G401.6 (cell line): ENCODE data around the gene C1QTNF7.

Experiments used
- FAIRE-seq: peaks from 2 replicates; lab custom pipeline; 2012; peaks lifted over from hg19 to GRCh38; lab: Jason Lieb, UNC

C1QTNF7 gene

GRCh38 chr4:15458616-15459015 is 30.8 kb downstream of the C1QTNF7 start:
- no peak for FAIRE-seq

- FAIRE-seq, result no peak
Observed at GRCh38 chr4:15459706-15460105, 31.9 kb downstream of the C1QTNF7 start.

DNA sequence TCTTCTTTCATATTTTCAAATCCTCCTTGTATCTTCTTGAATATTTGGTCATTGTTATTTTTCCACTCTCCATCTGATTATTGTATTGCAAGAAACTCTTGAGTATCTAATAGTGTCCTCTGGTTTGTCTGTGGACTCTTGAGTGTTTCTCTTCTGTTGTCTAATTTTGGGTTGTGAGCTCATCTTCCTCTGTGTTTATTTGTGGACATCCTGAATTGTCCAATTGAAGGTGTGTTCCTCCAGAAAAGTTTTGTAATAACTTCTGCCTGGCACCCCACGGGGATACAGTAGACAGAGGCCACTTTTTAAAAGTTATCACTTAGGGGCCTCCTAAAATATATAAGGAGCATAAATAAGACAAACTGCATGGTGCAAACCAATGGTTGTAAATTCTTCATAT is 38.8 kb downstream of the C1QTNF7 start:
- no peak for FAIRE-seq

DNA sequence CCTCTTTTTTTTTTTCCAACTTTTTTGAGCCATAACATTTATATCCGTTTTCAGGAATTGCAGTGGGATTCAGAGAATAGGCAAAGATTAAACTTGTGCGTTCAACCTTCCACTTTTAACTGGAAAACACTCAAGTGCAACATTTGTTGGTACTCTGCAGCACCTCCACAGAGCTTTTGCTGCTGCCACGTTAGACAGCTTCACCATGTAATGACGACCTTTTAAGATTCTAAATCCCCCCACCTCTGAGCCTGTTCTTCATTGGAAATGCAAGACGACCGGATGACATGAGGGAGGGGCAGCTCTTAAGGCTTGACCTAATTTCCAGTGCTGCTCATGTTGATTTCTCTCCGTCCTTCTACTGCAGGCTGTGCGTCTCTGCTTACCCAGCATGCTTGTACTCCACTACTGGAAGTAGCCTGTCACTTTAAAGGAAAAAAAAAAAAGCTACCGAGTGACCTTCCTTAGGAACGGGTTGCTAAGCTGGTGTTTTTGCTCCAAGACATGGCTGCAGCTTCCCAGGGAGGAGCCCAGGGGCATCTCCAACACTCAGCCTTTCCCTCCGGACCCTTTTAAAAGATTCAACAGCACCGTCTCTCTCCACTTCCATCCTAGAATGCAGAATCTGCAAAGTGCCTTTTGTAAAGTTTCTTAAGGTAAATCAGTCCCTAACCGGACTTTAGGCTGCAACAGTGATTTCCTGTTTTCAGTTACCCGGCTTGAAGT is 41.7 kb downstream of the C1QTNF7 start, which contains the start of gene CC2D2A:
Gene CC2D2A (plus strand): TSS at position 481 of the 726 bp plus-strand sequence. CDS start 6,051 bp downstream, outside the sequence.
- no peak for FAIRE-seq

DNA sequence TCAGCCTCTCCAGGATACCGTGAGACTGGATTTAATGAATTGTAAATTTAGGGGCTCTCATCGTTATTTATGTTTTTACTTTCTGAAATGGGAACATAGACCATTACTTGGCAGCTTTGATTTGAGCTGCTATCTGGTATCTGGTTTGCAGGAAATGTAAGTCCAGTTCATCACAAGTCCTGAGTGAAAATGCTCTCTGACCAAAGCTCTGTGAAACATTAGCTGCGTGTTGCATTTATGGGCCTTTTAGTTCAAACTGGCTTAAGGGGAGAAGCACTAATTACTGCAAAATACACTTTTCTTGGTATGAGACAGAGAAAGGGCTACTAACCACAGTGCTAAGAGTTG is 42.3 kb downstream of the C1QTNF7 start:
- FAIRE-seq, result no peak

DNA sequence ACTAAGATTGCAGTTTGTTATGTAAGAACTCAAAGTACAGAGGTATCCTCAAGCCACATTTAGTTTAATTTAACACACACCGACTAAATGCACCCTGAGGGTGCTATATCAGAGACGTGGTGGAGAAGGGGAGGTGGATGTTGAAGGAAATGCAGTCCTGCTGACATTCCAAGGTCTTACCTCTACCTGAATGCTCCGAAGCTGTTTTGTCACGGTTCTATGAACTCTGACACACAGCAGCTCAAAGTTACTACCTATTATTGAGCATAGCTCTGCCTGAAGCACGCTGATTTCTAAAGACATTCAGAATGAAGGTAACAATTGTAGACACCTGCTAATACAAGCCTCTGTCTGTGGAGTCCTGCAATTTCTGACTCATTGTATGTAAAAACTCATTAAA is 48.6 kb downstream of the C1QTNF7 start:
- FAIRE-seq, result no peak

DNA sequence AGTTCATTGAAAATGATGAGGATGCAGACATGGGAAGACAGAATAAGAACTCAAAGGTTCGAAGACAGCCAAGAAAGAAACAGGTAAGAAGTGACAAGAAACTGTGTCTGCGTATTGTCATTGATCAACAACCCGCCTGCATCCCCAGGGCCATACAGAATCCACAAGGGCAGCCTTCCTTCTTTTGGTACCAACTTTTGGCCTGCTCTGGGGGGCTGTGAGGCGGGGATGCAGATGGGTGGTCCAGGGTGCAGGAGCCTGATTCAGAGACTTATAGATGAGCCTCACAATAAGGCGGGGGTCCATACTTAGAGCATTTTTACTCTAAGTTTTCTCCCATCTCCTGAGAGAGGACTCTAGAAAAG is 50.9 kb downstream of the C1QTNF7 start:
- FAIRE-seq, result no peak

DNA sequence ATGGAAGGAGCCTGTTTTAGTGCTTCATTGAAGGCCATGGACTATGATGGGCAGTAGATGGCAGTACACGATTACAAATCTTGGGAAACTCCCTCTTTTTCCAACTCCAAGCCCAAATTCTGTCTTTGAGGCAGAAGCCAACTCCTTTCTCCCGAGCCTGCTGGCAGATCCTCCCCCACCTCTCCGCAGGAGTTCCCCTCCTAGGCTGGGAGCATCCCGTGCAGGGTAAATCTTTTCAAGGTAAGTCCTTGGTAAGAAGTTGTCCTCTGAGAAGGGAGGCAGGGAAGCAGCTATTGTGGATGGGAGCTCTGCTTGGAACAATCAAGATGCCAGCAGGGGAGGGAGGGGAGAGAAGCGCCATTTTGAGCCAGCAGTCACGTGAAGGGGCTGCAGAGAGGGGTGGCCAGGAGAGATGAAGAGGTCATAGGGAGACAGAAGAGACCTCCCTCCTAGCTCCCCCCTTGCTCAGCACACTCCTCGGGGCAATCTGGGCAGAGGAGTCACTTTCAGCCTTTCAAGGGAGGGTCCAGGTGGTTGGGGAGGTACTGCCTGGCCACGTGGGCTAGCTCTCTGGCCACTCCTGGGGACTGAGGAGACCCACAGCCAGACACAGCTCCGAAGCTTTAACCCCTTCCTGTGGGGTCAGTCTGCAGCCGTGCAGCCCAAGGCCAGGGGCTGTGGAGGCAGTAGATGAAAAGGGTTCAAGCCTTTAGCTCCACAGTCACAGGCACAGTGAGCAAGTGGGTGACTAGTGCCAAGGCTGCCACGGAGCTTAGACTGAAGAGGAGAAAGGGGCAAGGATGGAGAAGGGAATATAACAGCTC is 51.5 kb downstream of the C1QTNF7 start:
- FAIRE-seq, result peak; percentile 93

DNA sequence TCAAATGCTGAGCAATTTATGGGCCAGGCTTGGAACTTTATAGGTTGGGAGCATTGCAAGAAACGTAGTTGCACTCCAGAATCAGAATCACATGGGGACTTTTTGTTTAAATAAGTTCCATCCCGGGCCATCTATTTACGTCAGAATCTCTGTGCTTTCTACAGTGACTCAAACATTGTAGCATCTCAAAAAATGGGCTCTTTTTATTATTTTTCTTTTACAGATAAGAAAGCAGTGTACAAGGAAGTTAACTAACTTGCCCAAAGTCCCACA is 52.0 kb downstream of the C1QTNF7 start:
- FAIRE-seq, result no peak

GRCh38 chr4:15481961-15482745 is 54.3 kb downstream of the C1QTNF7 start:
- FAIRE-seq, result no peak

DNA sequence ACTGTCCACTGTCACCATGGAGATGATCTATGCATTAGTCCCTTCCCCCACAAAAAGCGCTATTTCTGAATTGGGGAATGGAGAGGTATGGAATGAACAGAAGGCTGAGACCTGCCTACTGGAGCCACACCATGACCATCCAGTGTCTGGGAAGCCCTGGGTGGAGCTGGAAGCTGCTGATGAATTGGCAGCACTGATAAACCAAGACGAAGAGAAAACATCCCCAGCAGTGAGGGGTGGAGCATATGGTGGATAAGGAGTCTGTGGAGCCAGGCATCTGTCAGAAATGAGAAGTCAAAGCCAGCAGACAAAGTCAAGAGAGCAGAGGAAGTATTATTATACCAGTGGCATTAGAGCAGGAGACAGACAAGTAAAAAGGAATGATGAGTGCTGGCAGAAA is 55.0 kb downstream of the C1QTNF7 start:
- no peak for FAIRE-seq

- FAIRE-seq, result no peak
Observed at GRCh38 chr4:15488136-15488535, 60.3 kb downstream of the C1QTNF7 start.

DNA sequence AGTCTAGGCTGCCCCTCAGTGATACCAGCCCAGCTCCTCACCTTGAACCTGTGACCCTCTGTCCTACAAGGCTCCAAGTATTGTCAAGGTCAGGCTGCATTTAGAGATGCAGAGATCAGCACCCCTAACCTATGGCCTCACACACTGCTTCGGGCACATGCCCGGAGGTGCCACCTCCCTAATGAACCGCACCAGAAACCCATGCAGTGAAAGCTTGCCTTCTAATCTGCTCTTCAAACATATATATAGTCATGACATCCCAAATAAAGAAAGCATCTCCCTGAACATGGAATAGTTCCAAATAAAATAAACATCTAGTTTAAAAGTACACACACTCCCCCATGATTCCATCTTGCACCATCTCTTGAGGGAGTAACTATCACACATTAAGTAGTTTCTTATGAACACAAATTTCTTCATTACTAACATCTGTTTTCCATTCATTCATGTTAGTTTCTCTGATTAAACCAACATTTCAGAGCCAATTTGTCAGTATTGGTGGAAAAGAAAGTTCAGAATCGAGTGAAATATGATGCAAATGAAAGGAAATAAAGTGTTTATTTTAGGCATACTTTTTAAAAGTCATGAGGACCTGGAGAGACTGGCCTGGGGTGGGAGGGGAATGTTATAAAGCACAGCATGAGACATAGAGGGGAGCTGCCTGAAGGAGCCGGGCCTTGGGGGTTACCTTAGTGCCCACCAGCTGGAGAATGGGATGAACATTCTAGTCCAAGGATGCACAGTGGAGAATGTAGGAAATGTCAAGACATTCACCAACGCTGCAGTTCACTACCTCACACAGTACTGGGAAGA is 61.0 kb downstream of the C1QTNF7 start:
- FAIRE-seq, result no peak

GRCh38 chr4:15489551-15489950 is 61.7 kb downstream of the C1QTNF7 start:
- no peak for FAIRE-seq

DNA sequence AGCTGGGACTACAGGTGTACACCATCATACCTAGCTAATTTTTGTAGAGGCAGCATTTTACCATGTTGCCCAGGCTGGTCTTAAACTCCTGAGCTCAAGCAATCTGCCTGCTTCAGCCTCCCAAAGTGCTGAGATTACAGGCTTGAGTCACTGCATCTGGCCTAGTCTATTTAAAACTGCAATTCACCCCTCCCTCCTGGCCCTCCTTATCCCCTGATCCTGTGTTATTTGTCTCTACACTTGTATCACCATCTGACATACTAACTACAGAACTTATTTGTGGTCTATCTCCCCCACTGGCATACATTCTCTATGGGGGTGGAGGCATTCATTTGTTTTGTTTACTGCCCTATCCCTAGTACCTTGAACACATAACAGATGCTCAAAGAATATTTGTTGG is 65.6 kb downstream of the C1QTNF7 start:
- no peak for FAIRE-seq

DNA sequence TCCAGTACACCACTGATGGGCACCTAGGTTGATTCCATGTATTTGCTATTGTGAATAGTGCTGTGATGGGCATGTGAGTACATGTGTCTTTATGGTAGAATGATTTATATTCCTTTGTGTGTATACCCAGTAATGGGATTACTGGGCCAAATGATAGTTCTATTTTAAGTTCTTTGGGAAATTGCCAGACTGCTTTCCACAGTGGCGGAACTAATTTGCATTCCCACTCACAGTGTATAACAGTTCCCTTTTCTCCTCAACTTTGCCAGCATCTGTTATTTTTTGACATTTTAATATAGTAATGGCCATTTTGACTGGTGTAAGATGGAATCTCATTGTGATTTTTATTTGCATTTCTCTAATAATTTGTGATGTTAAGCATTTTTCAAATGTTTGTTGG is 67.8 kb downstream of the C1QTNF7 start:
- FAIRE-seq, result no peak
